B cell (primary cell): ENCODE measurements around the gene TLE6. TPM values are rescaled to one million over a fixed set of nuclear protein-coding genes. Genes with fewer than 3 reads are reported as not detected.
"Not testable (repeated sequence)": the region's sequence is repeated elsewhere in the genome, so short reads cannot be mapped to it uniquely, and the experiment has no call there.

Experiments
- ATAC-seq: fragments of 200-7000 bp; cut with Tn5 transposase; one replicate; pipeline ENCODE4 v1.10.0; 2021; ENCODE audit warnings: low read depth, mild to moderate bottlenecking, moderate number of reproducible peaks, moderate library complexity
- CTCF ChIA-PET: fragments of 350-600 bp; sonication (Branson Sonifier 250); formaldehyde crosslinking; loops from one replicate; lab custom pipeline; 2021; ENCODE audit warnings: antibody characterized with exemption, inconsistent platforms; lab: Charles Lee
- POLR2A ChIA-PET: fragments of 350-600 bp; sonication (Branson Sonifier 250); formaldehyde crosslinking; loops from one replicate; lab custom pipeline; 2021; ENCODE audit warnings: antibody characterized with exemption; lab: Charles Lee
- DNase-seq: peaks from one replicate; pipeline ENCODE4 v3.0.0; 2013
- H2AFZ ChIP-seq: 2 replicates; pipeline ENCODE4 v1.6.1; 2012; ENCODE audit warnings: mild to moderate bottlenecking, low read depth, low read length; ENCODE audit not compliant: insufficient read depth, poor library complexity, severe bottlenecking
- H3K27ac ChIP-seq, 2 donors: 1 replicate in 1 of 2; 2 replicates in 1 of 2; pipeline ENCODE4 v1.5.1; 2012 to 2013; ENCODE audit warnings: low read length in 2 of 2, mild to moderate bottlenecking in 2 of 2, moderate library complexity in 1 of 2
- H3K27me3 ChIP-seq, 4 experiments: fragments of 200-600 bp in 1 of 4; sonication (generic) in 1 of 4; replicated peaks in 1 of 4; 1 replicate in 2 of 4; 2 replicates in 2 of 4; pipeline versions ENCODE4 v1.6.1 to v1.7.0; 2013 to 2016; ENCODE audit warnings: low read length in 3 of 4, mild to moderate bottlenecking in 2 of 4, mixed read lengths in 1 of 4, moderate library complexity in 1 of 4; ENCODE audit not compliant: insufficient read depth in 4 of 4, control insufficient read depth in 3 of 4; ENCODE audit errors: control extremely low read depth in 1 of 4
- H3K36me3 ChIP-seq, 2 experiments: replicated peaks in 1 of 2; 1 replicate in 1 of 2; 2 replicates in 1 of 2; pipeline versions ENCODE4 v1.6.1 to v1.7.1; 2013; ENCODE audit warnings: low read length in 1 of 2; ENCODE audit not compliant: insufficient read depth in 2 of 2, control insufficient read depth in 1 of 2; ENCODE audit errors: control extremely low read depth in 1 of 2, extremely low read depth in 1 of 2
- H3K4me1 ChIP-seq, 2 donors: fragments of 200-600 bp in 1 of 2; sonication (generic) in 1 of 2; 1 replicate in 1 of 2; 2 replicates in 1 of 2; pipeline versions ENCODE4 v1.5.1 to v1.6.1; 2013 to 2017; ENCODE audit warnings: low read length in 2 of 2; ENCODE audit not compliant: control insufficient read depth in 2 of 2, insufficient read depth in 2 of 2
- H3K4me2 ChIP-seq: replicated peaks from 2 replicates; pipeline ENCODE3; 2012; ENCODE audit warnings: mild to moderate bottlenecking, low read depth, low read length; ENCODE audit not compliant: poor library complexity, severe bottlenecking
- H3K4me3 ChIP-seq, 5 experiments: fragments of 200-600 bp in 1 of 5; sonication (generic) in 1 of 5; 1 replicate in 3 of 5; 2 replicates in 2 of 5; pipeline versions ENCODE4 v1.5.1 to v1.7.0; 2011 to 2016; ENCODE audit warnings: low read length in 4 of 5, mild to moderate bottlenecking in 4 of 5, low read depth in 2 of 5, control low read depth in 1 of 5, moderate library complexity in 1 of 5; ENCODE audit not compliant: insufficient read depth in 1 of 5; ENCODE audit errors: control extremely low read depth in 1 of 5, extremely low read depth in 1 of 5
- H3K79me2 ChIP-seq: fragments of 200-600 bp; sonication (generic); one replicate; pipeline ENCODE4 v1.6.0; 2016; ENCODE audit warnings: low read length; ENCODE audit not compliant: control insufficient read depth, insufficient read depth
- H3K9ac ChIP-seq: fragments of 200-600 bp; sonication (generic); 2 replicates; pipeline ENCODE4 v1.6.1; 2017; ENCODE audit warnings: mild to moderate bottlenecking, low read length, moderate library complexity
- H3K9me3 ChIP-seq, 3 donors: one replicate each; pipeline versions ENCODE4 v1.6.1 to v1.7.1; 2013; ENCODE audit warnings: low read length in 2 of 3; ENCODE audit not compliant: control insufficient read depth in 2 of 3, insufficient read depth in 1 of 3; ENCODE audit errors: control extremely low read depth in 1 of 3
- H4K20me1 ChIP-seq: 2 replicates; pipeline ENCODE4 v1.6.0; 2012; ENCODE audit warnings: mild to moderate bottlenecking, low read length; ENCODE audit not compliant: insufficient read depth, control insufficient read depth, poor library complexity, severe bottlenecking
- H3K27ac Mint-ChIP-seq: one replicate; pipeline ENCODE4 v1.8.0; 2021; ENCODE audit warnings: mixed read lengths
- H3K27me3 Mint-ChIP-seq: one replicate; pipeline ENCODE4 v1.8.0; 2021; ENCODE audit warnings: mixed read lengths
- H3K4me1 Mint-ChIP-seq: one replicate; pipeline ENCODE4 v1.8.0; 2021; ENCODE audit warnings: mixed read lengths
- H3K4me3 Mint-ChIP-seq: one replicate; pipeline ENCODE4 v1.8.0; 2021; ENCODE audit warnings: mixed read lengths
- H3K9me3 Mint-ChIP-seq: one replicate; pipeline ENCODE4 v1.8.0; 2022; ENCODE audit warnings: mixed read lengths; ENCODE audit not compliant: insufficient read depth
- CTCF ChIP-seq: fragments of 200-600 bp; IDR thresholded peaks from one replicate; pipeline ENCODE4 v1.8.0; 2022; ENCODE audit warnings: antibody characterized with exemption, mild to moderate bottlenecking
- EZH2 ChIP-seq: IDR thresholded peaks from 2 replicates; pipeline ENCODE4 v1.6.1; 2012; ENCODE audit warnings: borderline replicate concordance, low read depth, mild to moderate bottlenecking, moderate library complexity, low read length; ENCODE audit not compliant: insufficient read depth, poor library complexity, severe bottlenecking
- WGBS: methylation state at CpG from one replicate; pipeline ENCODE4 v1.1.5; 2013; ENCODE audit warnings: missing lambda C conversion rate; ENCODE audit not compliant: insufficient coverage; 5-methylcytosine and 5-hydroxymethylcytosine counted together
- intact Hi-C: fragments of 100-400 bp; cut with micrococcal nuclease; formaldehyde crosslinking; loops from one replicate; pipeline ENCODE4 v1.10.0; 2022
- polyA plus RNA-seq: library from polyadenylated mRNA; depleted of rRNA; stranded (reverse); fragments of >200 nt; gene quantifications from 2 replicates; pipeline ENCODE4 v1.2.3, GENCODE V29; 2012
- total RNA-seq, 2 donors: library from RNA; stranded (reverse); fragments of 120-200 nt in 1 of 2; gene quantifications; 1 replicate in 1 of 2; 2 replicates in 1 of 2; pipeline versions ENCODE4 v1.2.3 to v1.2.4, GENCODE V29; 2013 to 2022

Gene TLE6
- total and polyA plus RNA-seq, 2 donors (not counting 1 experiment from before 2014, with no cell fraction given), result 1.5 to 3.0 TPM

- H3K4me3 Mint-ChIP-seq, result no peak overlapping the region
- 100% methylated on average over 2 of the region's 5 CpGs for WGBS
- H3K27ac Mint-ChIP-seq, result no peak overlapping the region
- Histone ChIP-seq H3K9ac (no peak overlapping the region), H4K20me1 (no peaks in the 10 kb centered on the region), H3K4me3 (no peak overlapping the region), H3K36me3 (no peaks in the 10 kb centered on the region), H3K27me3 (no peaks in the 10 kb centered on the region), H3K27ac (no peak overlapping the region), H2AFZ (no peak overlapping the region), H3K79me2 (no peaks in the 10 kb centered on the region), H3K4me2 (no peak overlapping the region), H3K4me1 (peaks cover 21 to 29% of the 10 kb centered on the region in 2 donors), H3K9me3 (peaks cover 0 to 28% (median 0%) of the 10 kb centered on the region in 3 donors)
- H3K9me3 Mint-ChIP-seq, result no peaks in the 10 kb centered on the region
- H3K27me3 Mint-ChIP-seq, result no peaks in the 10 kb centered on the region
- intact Hi-C loops, result loop anchor here (2.0 to 10.0 kb wide), 2 partner anchors 14 to 112 kb away; partner anchors contain the start of gene TLE6
- DNase-seq, result no peak
- TF ChIP-seq CTCF, result no peak
- no peak for TF ChIP-seq EZH2
- peaks cover 21% of the 10 kb centered on the region for H3K4me1 Mint-ChIP-seq
- ChIA-PET CTCF (interaction anchor here (0.7 to 15.0 kb wide), 20 partner anchors 8 to 465 kb away, joined by 3 to 281 read pairs (median 4); no protein-coding TSS in a partner anchor), POLR2A (interaction anchor here (0.7 kb wide), 1 partner anchor 9 kb away, joined by 4 read pairs; no protein-coding TSS in a partner anchor)
- no peak for ATAC-seq
Observed at GRCh38 chr19:2963122-2963521, 14.2 kb upstream of the TLE6 start.

- H3K27ac Mint-ChIP-seq, H3K4me2 ChIP-seq, H3K9ac ChIP-seq, H4K20me1 ChIP-seq, H3K27ac ChIP-seq, ATAC-seq, DNase-seq, H3K9me3 Mint-ChIP-seq, H2AFZ ChIP-seq, H3K27me3 Mint-ChIP-seq, H3K4me3 ChIP-seq, H3K36me3 ChIP-seq, H3K79me2 ChIP-seq, H3K4me3 Mint-ChIP-seq, H3K27me3 ChIP-seq: not testable (repeated sequence)
- intact Hi-C loops, result loop anchor here (2.0 to 10.0 kb wide), 2 partner anchors 13 to 111 kb away; partner anchors contain the start of gene TLE6
- 50% methylated on average over 4 of the region's 12 CpGs for WGBS
- H3K4me1 Mint-ChIP-seq, result peaks cover 24% of the 10 kb centered on the region
- peaks cover 0 to 33% (median 0%) of the 10 kb centered on the region in 3 donors for H3K9me3 ChIP-seq
- ChIA-PET CTCF (interaction anchor here (1.3 to 15.0 kb wide), 13 partner anchors 7 to 334 kb away, joined by 3 to 281 read pairs (median 5); no protein-coding TSS in a partner anchor), POLR2A (interaction anchor here (0.7 kb wide), 1 partner anchor 8 kb away, joined by 4 read pairs; no protein-coding TSS in a partner anchor)
- peaks cover 26 to 34% of the 10 kb centered on the region in 2 donors for H3K4me1 ChIP-seq
Observed at GRCh38 chr19:2963631-2964030, 13.7 kb upstream of the TLE6 start.
